T-cell (primary cell): ENCODE results near the gene TMPRSS6. TPM values are rescaled to one million over a fixed set of nuclear protein-coding genes. Genes with fewer than 3 reads are reported as not detected.

ENCODE experiments used
- ATAC-seq, 4 experiments: fragments of 200-7000 bp in 3 of 4; fragments of 150-1000 bp in 1 of 4; cut with Tn5 transposase; replicated peaks in 1 of 4; 1 replicate in 3 of 4; 2 replicates in 1 of 4; pipeline ENCODE4 v1.10.0; 2021; ENCODE audit warnings: moderate library complexity in 3 of 4, mild to moderate bottlenecking in 2 of 4, moderate number of reproducible peaks in 1 of 4
- CTCF ChIA-PET, 2 donors: fragments of 300-600 bp; sonication (Branson Sonifier 250); formaldehyde crosslinking; loops; one replicate each; lab custom pipeline; 2022; ENCODE audit warnings: antibody characterized with exemption in 2 of 2; lab: Charles Lee
- POLR2A ChIA-PET, 2 donors: fragments of 300-600 bp; sonication (Branson Sonifier 250); formaldehyde crosslinking; loops; one replicate each; lab custom pipeline; 2022; ENCODE audit warnings: antibody characterized with exemption in 2 of 2; lab: Charles Lee
- DNase-seq, 35 experiments: peaks; one replicate each; pipeline versions ENCODE4 v3.0.0 to v3.0.0-alpha.2; 2013 to 2023
- H3K27ac ChIP-seq: one replicate; pipeline ENCODE4 v1.5.1; 2013; ENCODE audit warnings: low read length
- H3K27me3 ChIP-seq, 2 experiments: replicated peaks in 1 of 2; 1 replicate in 1 of 2; 2 replicates in 1 of 2; pipeline versions ENCODE4 v1.6.1 to v1.7.0; 2013; ENCODE audit warnings: low read length in 1 of 2, mixed read lengths in 1 of 2; ENCODE audit not compliant: control insufficient read depth in 2 of 2, insufficient read depth in 2 of 2; ENCODE audit errors: extremely low read depth in 1 of 2
- H3K36me3 ChIP-seq, 2 donors: 1 replicate in 1 of 2; 2 replicates in 1 of 2; pipeline versions ENCODE4 v1.6.1 to v1.7.0; 2013; ENCODE audit warnings: low read length in 1 of 2; ENCODE audit not compliant: control insufficient read depth in 2 of 2, insufficient read depth in 1 of 2; ENCODE audit errors: extremely low read depth in 1 of 2
- H3K4me1 ChIP-seq, 2 experiments: 1 replicate in 1 of 2; 2 replicates in 1 of 2; pipeline versions ENCODE4 v1.6.1 to v1.7.0; 2013; ENCODE audit warnings: low read length in 2 of 2, mixed read lengths in 1 of 2; ENCODE audit not compliant: insufficient read depth in 2 of 2, control insufficient read depth in 1 of 2; ENCODE audit errors: extremely low read depth in 1 of 2
- H3K4me3 ChIP-seq, 2 donors: 1 replicate in 1 of 2; 2 replicates in 1 of 2; pipeline versions ENCODE4 v1.5.1 to v1.7.0; 2013; ENCODE audit warnings: mild to moderate bottlenecking in 2 of 2, low read length in 1 of 2, moderate library complexity in 1 of 2; ENCODE audit not compliant: control insufficient read depth in 1 of 2; ENCODE audit errors: extremely low read depth in 1 of 2
- H3K9me3 ChIP-seq: 2 replicates; pipeline ENCODE4 v1.7.0; 2013
- H3K27ac Mint-ChIP-seq, 2 donors: one replicate each; pipeline ENCODE4 v1.8.0; 2020 to 2021; ENCODE audit warnings: mild to moderate bottlenecking in 2 of 2, mixed read lengths in 2 of 2
- H3K27me3 Mint-ChIP-seq, 2 donors: one replicate each; pipeline ENCODE4 v1.8.0; 2021 to 2022; ENCODE audit warnings: mixed read lengths in 2 of 2
- H3K36me3 Mint-ChIP-seq: one replicate; pipeline ENCODE4 v1.8.0; 2021; ENCODE audit warnings: mixed read lengths
- H3K4me1 Mint-ChIP-seq, 3 donors: one replicate each; pipeline ENCODE4 v1.8.0; 2020 to 2022; ENCODE audit warnings: mixed read lengths in 3 of 3, mild to moderate bottlenecking in 1 of 3
- H3K4me3 Mint-ChIP-seq, 3 donors: one replicate each; pipeline ENCODE4 v1.8.0; 2020 to 2022; ENCODE audit warnings: mild to moderate bottlenecking in 3 of 3, mixed read lengths in 3 of 3, moderate library complexity in 3 of 3
- H3K9me3 Mint-ChIP-seq, 3 donors: one replicate each; pipeline ENCODE4 v1.8.0; 2020 to 2022; ENCODE audit warnings: mixed read lengths in 3 of 3
- WGBS: methylation state at CpG from one replicate; pipeline ENCODE4 v1.1.5; 2013; ENCODE audit warnings: missing lambda C conversion rate; ENCODE audit not compliant: insufficient coverage; 5-methylcytosine and 5-hydroxymethylcytosine counted together
- total RNA-seq, 35 experiments: library from RNA in 6 of 35; stranded (reverse) in 6 of 35; fragments of 120-200 nt in 1 of 35; gene quantifications; one replicate each; pipeline versions ENCODE4 v1.2.1 to v1.2.4 and lab custom pipeline; 2013 to 2026

The TMPRSS6 gene
- total RNA-seq, 5 donors from 2014 or later (not counting 1 experiment from before 2014, with no cell fraction given), result 0.40 to 1.3 (median 1.1) TPM

DNA sequence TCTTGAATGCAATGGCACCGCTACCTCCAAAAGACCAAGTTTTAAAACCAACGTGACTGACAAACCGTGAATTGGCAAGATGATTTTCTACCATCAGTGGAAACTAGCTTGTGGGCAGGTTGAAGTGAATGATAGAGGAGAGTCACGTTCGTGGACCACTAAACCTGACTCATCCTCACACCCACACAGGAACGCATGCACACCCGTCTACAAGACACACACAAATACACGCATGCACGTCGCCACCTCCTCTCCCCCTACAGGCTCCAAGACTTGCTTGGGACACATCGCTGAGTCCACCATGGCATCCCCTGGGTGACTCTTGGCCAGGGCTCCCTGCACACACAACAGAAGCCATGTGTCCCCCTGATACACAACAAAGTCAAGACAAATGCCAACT is 14.4 kb downstream of the TMPRSS6 start:
- Mint-ChIP-seq H3K27me3 (peaks cover 16% of the 10 kb centered on the region in 2 donors), H3K36me3 (no peaks in the 10 kb centered on the region), H3K4me1 (peaks cover 10 to 15% (median 13%) of the 10 kb centered on the region in 3 donors), H3K27ac (no peak overlapping the region), H3K4me3 (no peak overlapping the region), H3K9me3 (no peaks in the 10 kb centered on the region)
- Histone ChIP-seq H3K27me3 (peaks cover 0 to 40% of the 10 kb centered on the region in 2 experiments), H3K27ac (no peak overlapping the region), H3K4me1 (peaks cover 0 to 6% of the 10 kb centered on the region in 2 experiments), H3K9me3 (no peaks in the 10 kb centered on the region), H3K36me3 (no peaks in the 10 kb centered on the region), H3K4me3 (no peak overlapping the region)
- ChIA-PET CTCF (interaction anchor here (0.6 to 1.1 kb wide), 5 partner anchors 10 to 434 kb away, joined by 3 to 4 read pairs (median 3); no protein-coding TSS in a partner anchor), POLR2A (interaction anchor here in 1 of 2 donors (0.7 kb wide), 2 partner anchors 32 to 55 kb away, joined by 3 to 7 read pairs; partner anchors contain the start of gene IL2RB)
- ATAC-seq, result no peak
- 41% methylated on average over 6 of the region's 11 CpGs for WGBS
- no peak for DNase-seq

GRCh38 chr22:37094239-37094638 is 15.3 kb downstream of the TMPRSS6 start:
- Mint-ChIP-seq H3K36me3 (no peaks in the 10 kb centered on the region), H3K4me1 (peaks cover 9 to 13% (median 12%) of the 10 kb centered on the region in 3 donors), H3K4me3 (no peak overlapping the region), H3K9me3 (no peaks in the 10 kb centered on the region), H3K27me3 (peaks cover 16% of the 10 kb centered on the region in 2 donors), H3K27ac (no peak overlapping the region)
- no CpG with 5 or more reads among the region's 1 CpG for WGBS
- no peak for ATAC-seq
- Histone ChIP-seq H3K4me1 (peaks cover 0 to 6% of the 10 kb centered on the region in 2 experiments), H3K27me3 (peaks cover 0 to 43% of the 10 kb centered on the region in 2 experiments), H3K9me3 (no peaks in the 10 kb centered on the region), H3K4me3 (no peak overlapping the region), H3K27ac (no peak overlapping the region), H3K36me3 (no peaks in the 10 kb centered on the region)
- DNase-seq, result no peak
- ChIA-PET POLR2A (no interaction called here), CTCF (no interaction called here)

DNA sequence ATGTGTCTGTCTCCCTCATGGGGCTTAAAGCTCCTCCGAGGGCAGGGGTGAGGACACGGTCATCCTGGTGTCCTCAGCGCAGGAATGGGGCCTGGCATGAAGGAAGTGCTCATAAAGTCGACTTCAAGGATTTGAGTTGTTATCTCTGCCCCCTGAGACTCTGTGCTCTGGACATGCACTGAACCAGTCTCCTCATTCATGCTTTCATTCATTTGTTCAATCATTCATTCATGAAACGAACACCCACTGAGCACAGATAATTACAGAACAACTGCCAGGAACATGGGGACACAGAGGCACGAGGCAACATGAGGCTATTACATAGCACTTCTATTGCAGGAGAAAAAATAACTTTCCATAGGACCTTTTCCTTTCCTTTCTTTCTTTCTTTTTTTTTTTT is 16.5 kb downstream of the TMPRSS6 start:
- Mint-ChIP-seq H3K4me1 (peaks cover 4 to 11% (median 5%) of the 10 kb centered on the region in 3 donors), H3K27ac (no peak overlapping the region), H3K4me3 (no peak overlapping the region), H3K36me3 (no peaks in the 10 kb centered on the region), H3K27me3 (peaks cover 16% of the 10 kb centered on the region in 2 donors), H3K9me3 (no peaks in the 10 kb centered on the region)
- no peak overlapping the region for H3K27ac ChIP-seq
- H3K4me1 ChIP-seq, result peaks cover 0 to 1% of the 10 kb centered on the region in 2 experiments
- no peaks in the 10 kb centered on the region for H3K36me3 ChIP-seq
- ChIA-PET CTCF (no interaction called here), POLR2A (no interaction called here)
- H3K9me3 ChIP-seq, result no peaks in the 10 kb centered on the region
- no peak for ATAC-seq
- no peak for DNase-seq
- WGBS, result 85% methylated on average over 5 of the region's 6 CpGs
- H3K4me3 ChIP-seq, result no peak overlapping the region
- peaks cover 0 to 43% of the 10 kb centered on the region in 2 experiments for H3K27me3 ChIP-seq

DNA sequence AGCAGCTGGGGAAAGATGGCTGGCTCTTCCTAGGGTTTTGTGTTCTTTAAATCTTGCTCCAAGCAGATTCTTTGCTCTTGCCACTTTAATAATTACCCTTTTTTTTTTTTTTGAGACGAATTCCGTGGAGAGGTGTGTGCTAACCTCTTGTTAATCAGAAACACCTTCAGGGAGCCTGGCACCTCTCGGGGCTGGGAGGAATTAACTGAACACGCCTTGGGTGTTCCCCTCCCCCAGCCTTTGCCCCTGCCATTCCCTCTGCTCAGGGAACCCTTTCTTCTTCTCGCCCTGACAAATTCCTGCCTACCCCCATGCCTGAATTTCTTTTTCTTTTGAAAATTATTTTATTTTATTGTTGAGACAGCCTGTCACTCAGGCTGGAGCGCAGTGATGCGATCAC is 17.5 kb downstream of the TMPRSS6 start:
- no peak overlapping the region for H3K4me3 ChIP-seq
- CTCF ChIA-PET, result no interaction called here
- no peaks in the 10 kb centered on the region for H3K36me3 Mint-ChIP-seq

DNA sequence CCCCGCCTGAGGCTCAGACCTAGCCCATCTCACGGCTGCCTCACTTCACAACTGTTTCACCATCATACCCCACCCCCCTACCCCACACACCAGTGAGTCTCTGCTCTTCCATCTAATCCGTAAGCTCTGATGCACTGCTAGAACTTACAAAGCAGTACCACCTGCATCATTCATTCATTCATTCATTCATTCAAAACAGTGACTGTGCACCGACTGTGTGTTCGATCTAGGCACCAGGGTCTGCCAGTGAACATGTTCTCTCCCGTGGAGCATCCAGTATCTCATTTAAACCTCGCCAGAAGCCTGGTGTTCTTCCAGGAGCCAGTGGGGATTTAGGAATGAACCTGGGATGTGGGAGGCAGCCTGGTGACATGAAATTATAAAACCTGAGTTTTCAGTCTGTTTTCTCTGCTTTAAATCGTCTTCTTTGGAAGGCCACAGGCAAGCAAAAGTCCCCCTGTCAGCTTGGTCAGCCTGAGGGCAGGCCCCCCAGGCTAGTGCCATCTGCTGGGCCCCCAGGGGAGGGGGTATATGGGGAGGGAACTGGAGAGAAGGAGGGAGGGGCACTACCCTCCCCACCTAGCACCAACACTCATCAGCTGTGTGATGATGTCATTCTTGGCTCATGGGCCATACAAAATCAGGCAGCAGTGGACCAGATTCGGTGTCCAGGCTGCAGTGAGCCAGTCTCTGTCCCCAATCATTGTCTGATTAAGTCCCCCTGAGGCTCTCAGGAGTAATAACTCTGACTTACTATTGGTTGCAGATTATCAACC is 18.4 kb downstream of the TMPRSS6 start:
- no peak overlapping the region for H3K27ac ChIP-seq
- 76% methylated on average over 3 of the region's 9 CpGs for WGBS
- Mint-ChIP-seq H3K27ac (no peak overlapping the region), H3K27me3 (peaks cover 11 to 13% of the 10 kb centered on the region in 2 donors), H3K4me3 (no peak overlapping the region), H3K4me1 (peaks cover 4 to 13% (median 5%) of the 10 kb centered on the region in 3 donors), H3K36me3 (no peaks in the 10 kb centered on the region), H3K9me3 (no peaks in the 10 kb centered on the region)
- ATAC-seq (no peak), DNase-seq (no peak)
- H3K4me1 ChIP-seq, result peaks cover 0 to 4% of the 10 kb centered on the region in 2 experiments
- H3K4me3 ChIP-seq, result no peak overlapping the region
- no peaks in the 10 kb centered on the region for H3K36me3 ChIP-seq
- no peaks in the 10 kb centered on the region for H3K9me3 ChIP-seq
- ChIA-PET POLR2A (no interaction called here), CTCF (interaction anchor here in 1 of 2 donors (1.3 to 1.6 kb wide), 2 partner anchors 9 to 11 kb away, joined by 3 to 8 read pairs; no protein-coding TSS in a partner anchor)
- H3K27me3 ChIP-seq, result peaks cover 0 to 31% of the 10 kb centered on the region in 2 experiments

More for the DNA sequence above, 17.5 kb downstream of the TMPRSS6 start:
- no peak for ATAC-seq
- no peaks in the 10 kb centered on the region for H3K9me3 ChIP-seq
- Mint-ChIP-seq H3K4me3 (no peak overlapping the region), H3K27me3 (peaks cover 14 to 16% of the 10 kb centered on the region in 2 donors), H3K27ac (no peak overlapping the region), H3K9me3 (no peaks in the 10 kb centered on the region), H3K4me1 (peaks cover 4 to 13% (median 5%) of the 10 kb centered on the region in 3 donors)
- no CpG with 5 or more reads among the region's 7 CpGs for WGBS
- POLR2A ChIA-PET, result no interaction called here
- no peak for DNase-seq
- peaks cover 0 to 4% of the 10 kb centered on the region in 2 experiments for H3K4me1 ChIP-seq
- H3K36me3 ChIP-seq, result no peaks in the 10 kb centered on the region
- H3K27me3 ChIP-seq, result peaks cover 0 to 39% of the 10 kb centered on the region in 2 experiments
- H3K27ac ChIP-seq, result no peak overlapping the region

DNA sequence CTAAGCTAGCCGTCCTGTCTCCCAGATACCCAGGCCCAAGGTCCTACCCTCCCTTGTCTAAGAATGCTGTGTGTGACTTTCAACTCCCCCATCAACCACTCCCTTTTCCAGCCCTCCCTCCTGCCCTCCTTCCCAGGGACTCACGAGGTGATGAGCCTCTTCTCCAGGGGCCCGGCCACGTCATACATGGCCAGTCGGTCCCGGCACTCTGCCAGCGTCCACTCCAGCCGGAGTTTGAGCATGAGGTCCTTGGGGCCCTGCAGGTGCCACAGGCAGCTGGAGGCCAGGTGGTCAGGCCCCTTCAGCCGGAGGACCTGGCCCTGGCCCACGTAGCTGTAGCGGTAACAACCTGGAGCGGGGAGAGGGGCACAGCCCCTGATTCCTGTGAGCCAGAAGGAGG is 20.1 kb downstream of the TMPRSS6 start:
- DNase-seq (no peak), ATAC-seq (no peak)
- Mint-ChIP-seq H3K9me3 (no peaks in the 10 kb centered on the region), H3K4me3 (no peak overlapping the region), H3K27ac (no peak overlapping the region), H3K36me3 (no peaks in the 10 kb centered on the region), H3K27me3 (peaks cover 3 to 4% of the 10 kb centered on the region in 2 donors), H3K4me1 (peaks cover 1 to 6% (median 5%) of the 10 kb centered on the region in 3 donors)
- H3K4me3 ChIP-seq, result no peak overlapping the region
- H3K27me3 ChIP-seq, result peaks cover 0 to 24% of the 10 kb centered on the region in 2 experiments
- ChIA-PET POLR2A (no interaction called here), CTCF (interaction anchor here in 1 of 2 donors (1.3 kb wide), 1 partner anchor 10 kb away, joined by 3 read pairs; no protein-coding TSS in a partner anchor)
- H3K9me3 ChIP-seq, result no peaks in the 10 kb centered on the region
- 86% methylated on average over 12 of the region's 12 CpGs for WGBS
- peaks cover 0 to 4% of the 10 kb centered on the region in 2 experiments for H3K4me1 ChIP-seq
- no peak overlapping the region for H3K27ac ChIP-seq
- no peaks in the 10 kb centered on the region for H3K36me3 ChIP-seq
